Stimulated activated naive CD4-positive, alpha-beta T cell (primary cell): ENCODE measurements around the gene CPO.

ENCODE experiments used
- DNase-seq, 6 experiments: peaks; one replicate each; lab custom pipeline; 2025; lab: John Stamatoyannopoulos, UW

The CPO gene

DNA sequence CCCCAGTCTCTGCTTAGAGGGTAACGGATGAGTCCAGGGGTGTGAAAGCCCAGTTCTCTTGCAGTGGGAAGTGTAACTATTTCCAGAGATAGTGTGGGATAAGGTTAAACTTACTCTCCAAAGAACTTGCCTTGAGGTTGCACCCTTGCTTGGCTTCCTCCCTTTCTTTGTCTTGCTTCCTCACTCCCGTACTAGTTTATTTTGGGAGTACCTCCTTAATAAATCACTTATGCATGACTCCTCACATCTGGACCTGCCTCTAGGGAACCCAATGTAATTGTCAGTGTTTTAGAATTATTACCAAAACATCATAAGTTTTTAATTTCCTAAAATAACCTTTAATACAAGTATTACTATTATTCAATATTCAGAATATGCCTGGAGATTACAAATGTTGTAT, 35.2 kb downstream of the CPO start:
- no peak for DNase-seq

DNA sequence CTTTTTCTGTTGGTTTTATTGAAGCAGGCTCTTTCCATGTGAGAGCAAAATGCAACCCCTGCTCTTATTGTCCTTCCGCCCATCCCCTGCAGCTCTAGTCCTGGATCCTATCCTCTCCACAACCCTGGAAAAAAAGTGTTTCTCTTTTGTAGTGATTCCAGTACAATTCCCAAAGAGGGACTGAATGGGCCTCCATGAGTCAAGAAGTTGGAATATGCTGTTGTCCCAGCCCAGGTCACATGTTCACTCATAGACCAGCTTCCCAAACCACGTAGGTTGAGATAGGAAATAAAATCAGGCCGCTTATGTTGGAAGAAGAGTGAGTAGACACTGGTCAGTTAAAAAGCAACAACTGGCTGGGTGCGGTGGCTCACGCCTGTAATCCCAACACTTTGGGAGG, 39.4 kb downstream of the CPO start:
- DNase-seq: no peak

DNA sequence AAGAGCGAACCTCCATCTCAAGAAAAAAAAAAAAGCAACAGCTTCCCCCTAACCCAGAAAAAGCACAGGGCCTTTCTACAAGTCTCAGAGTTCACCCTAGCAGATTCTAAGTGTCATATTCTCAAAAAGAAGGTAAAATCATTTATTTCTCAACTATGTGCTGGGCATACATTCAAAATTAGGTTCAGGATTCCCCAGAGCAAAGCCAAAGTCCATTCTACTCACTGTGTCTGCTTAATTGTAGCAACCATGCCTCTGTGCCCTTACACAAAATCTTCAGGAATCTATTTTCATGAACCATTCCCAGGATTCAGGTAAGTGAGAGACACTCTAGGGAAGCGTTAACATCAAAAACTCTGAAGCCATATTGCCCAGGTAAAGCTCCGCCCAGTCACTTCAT, 40.0 kb downstream of the CPO start:
- DNase-seq: no peak

DNA sequence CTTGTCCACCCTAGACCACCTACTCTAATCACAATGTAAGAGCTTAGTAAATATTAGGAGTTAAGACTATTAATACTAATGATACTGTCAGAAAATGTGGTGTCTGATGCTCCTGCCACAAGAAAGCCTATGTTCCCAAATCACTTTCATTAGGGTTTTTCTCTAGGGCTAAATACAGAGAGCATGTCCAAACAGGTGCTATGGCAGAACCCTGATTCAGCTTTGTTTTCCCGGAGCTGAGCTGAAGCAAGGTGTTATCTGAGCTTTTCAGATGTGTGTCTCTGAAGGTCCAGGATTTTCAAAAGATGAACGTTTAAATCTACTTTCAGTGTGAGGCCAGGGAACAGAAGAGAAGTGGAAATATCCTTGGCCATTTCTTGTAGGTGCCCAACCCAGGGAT, 40.6 kb downstream of the CPO start:
- no peak for DNase-seq

DNA sequence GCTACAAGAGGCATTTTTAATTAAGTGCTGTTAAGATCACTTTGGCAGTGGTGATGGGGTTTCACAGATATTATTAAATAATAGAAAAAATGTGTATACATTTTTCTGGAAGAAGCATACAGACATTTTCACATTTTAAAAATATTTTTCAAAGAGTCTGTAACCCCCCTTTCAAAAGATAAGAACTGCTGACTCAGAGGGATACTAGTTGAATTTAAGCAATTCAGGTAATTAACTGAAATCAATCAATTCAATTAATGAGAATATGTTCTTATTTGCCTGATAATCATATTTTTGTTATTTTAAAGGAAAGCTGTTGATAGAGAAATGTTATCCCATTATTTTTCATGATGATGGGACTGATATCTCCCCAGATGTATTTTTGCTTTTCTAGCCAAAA, 41.1 kb downstream of the CPO start:
- no peak for DNase-seq

DNA sequence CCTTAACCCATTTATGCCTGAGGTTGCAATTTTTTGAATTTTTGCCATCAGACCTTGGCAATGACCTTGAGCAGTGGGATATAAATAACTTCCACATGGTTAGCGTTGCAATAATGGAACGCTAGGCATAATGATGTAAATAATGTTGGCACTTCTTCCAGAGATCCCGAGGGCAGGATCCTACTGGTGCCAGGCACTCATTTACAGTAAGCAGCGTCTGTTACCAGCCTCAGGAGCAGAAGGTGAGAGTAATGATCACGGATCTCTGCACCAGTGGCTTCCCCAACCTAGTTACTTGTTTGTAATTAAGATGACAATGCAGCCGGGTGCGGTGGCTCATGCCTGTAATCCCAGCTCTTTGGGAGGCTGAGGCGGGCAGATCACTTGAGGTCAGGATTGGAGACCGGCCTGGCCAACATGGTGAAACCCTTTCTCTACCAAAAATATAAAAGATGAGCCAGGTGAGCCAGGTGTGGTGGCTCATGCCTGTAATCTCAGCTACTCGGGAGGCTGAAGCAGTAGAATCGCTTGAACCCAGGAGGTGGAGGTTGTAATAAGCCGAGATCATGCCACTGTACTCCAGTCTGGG, 41.9 kb downstream of the CPO start:
- no peak for DNase-seq

DNA sequence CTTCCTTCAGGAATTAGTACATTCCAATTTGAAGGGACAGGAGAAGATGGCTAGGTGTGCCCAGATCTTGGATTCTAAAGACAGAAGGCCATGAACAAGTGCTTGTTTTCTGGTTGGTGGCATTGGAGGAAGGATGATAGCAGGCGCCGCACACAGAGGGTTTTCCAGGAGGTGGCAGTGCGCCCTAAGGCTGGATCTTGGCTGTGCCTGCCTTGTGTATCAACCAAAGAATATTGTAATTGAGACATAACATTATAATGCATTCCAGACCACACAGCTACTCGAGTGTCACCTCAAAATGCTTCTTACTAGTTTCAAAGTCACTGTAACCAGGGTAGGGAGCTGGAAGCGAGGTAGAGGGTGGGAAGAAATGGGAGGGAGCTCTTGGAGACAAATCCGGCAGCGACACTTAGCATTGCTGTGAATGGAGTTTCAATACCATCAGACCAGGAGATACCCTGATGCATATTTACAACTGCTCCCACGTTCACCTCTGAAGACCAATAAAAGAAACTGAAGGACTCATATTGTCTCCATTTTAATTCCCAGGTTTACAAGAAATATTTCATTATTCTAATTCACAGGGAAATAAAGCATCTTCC, 42.5 kb downstream of the CPO start:
- peak; percentile 12 to 57 (median 32) for DNase-seq

DNA sequence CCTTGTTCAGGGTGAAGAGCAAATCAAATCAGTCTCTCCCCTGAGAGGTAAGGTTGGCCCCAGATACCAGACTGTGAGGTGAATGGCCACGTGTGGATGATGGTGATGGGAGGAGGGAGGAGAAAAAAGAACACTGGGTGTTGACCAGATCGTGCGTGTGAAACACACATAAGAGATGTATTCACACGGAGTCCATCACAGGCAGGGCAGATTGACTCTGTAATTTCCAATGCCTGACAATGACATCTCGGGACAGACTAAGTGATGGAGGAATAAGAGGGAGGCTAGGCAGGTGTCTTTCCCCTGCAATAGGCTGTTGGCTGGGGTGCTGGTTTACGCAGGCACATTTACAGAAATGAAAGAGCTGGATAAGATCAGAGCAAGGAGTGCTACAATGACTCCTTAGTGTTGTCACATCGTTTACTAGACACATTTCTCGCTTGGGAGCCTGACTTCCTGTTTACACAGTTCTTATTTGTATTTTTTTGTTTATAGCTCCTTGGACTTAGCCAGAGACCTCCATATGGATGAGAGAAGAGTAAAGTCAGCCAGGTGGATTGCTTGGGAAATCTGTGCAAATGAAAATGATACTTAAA, 43.1 kb downstream of the CPO start:
- no peak for DNase-seq

DNA sequence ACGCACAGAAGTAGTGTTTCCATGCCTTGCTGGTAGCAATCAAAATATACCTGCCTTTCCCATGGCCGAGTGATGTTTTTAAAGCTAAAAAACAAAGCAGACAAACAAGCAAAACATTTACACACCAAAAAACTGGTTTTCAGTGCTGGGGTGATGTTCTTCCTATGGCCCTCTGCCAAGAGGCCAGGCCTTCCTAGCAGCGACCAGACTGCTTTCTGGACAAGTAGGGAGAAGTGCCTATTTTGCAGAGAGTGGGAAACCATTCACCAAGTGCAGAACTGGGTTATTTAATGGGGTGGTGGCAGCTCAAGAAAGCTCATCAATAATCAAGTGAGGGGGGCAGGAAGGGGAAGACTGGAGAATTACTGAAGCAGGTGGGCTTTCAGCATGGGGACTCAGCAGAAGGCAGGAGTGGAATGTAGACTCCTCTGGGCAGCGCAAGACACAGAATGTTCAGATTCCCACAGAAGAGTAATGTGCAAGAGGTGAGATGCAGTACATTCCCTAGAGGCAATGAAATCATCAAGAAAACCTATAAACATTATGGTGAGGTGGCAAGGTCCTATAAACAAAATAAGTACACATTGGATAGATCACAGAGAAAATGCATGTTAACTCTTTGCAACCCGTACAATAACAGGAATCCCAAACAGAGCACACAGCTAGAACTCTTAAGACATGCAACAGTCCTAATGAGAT, 44.0 kb downstream of the CPO start:
- DNase-seq: no peak

DNA sequence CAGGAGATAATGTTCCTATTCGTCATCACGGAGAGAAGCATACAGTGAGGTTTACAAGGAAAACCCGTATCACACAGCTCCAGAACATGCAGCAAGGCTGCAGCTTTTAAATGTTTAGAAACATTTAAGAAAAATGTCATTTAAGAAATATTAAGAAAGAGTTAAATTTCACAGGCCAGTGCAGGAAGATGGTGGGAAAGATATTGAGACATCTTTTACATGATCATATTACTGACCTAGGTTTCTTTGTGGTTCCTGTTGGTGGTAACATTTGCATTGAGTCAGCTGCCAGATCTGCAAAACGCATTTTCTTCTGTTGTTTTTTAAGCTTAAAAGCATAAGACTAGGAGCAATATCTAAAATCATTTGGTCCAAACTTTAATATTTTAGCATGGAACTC, 44.9 kb downstream of the CPO start:
- DNase-seq: no peak

DNA sequence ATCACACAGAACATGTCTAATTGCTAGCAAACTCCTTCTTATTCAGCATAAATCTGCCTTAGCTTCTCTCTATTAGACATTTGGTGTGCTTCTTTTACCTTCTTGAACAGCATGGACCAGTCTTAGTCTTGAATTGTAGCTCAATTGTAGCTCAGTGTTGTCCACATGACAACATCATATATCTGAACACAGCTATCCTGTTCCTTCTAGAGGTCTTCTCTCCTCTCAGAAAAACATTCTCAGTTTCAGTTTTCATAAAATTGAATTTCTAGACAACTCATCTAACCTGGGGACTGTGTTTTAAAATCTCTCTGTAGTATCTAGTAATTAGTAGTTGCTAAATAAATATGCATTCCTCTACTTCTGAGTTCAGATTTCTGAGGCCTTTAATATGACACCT, 47.6 kb downstream of the CPO start:
- no peak for DNase-seq

DNA sequence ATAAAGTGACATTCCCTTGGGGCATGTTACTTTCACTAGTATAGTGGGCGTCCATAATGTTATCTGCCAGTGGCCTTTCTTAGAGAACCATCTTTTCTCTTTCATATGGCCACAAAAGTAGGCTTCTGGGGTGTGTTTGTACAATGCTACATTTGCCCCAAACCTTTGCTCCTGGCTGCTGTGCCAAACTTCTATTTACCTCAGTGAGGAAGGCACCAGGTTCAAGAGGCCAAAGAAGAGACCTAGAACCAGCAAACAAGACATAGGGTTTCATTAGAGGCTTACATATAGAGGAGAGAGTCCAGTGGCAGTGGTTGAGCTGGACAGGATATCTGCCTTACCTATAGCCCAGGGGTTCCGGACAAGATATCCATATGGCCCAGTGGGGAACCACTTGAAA, 48.5 kb downstream of the CPO start:
- no peak for DNase-seq

DNA sequence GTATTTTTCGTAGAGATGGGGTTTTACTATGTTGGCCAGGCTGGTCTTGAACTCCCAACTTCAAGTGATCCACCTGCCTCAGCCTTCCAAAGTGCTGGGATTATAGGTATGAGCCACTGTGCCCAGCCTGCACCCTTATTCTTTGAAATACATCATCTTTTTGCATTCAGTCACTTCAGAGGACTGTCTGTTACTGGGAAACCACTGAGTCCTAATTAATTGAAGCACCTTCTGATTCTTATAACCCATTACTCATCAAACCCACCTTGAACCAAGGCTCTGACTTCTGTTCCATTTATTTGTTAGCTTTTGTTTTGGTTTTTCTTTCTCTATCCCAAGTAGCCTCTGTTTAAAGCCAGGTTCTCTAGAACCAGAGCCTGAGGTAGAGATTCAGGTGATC, 49.6 kb downstream of the CPO start:
- DNase-seq: no peak

DNA sequence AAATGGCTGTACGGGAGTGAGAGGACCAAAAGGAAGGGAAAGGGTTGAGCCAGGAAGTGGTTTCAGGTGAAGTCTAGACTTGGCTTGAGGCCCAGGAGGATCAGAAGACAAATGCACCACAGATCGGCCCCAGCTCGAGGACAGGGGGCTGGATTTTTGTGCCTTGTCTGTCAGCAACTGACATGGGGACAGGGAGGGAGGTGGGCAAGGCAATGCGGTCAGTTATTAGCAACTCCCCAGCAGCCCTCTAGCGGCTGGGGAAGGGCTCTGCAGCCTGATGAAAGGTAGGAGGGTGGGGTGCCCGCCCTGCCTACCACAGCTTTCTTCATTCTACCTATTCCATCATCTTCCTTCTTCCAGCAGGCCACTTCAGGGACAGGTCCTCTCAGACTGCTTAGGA, 50.0 kb downstream of the CPO start:
- no peak for DNase-seq

DNA sequence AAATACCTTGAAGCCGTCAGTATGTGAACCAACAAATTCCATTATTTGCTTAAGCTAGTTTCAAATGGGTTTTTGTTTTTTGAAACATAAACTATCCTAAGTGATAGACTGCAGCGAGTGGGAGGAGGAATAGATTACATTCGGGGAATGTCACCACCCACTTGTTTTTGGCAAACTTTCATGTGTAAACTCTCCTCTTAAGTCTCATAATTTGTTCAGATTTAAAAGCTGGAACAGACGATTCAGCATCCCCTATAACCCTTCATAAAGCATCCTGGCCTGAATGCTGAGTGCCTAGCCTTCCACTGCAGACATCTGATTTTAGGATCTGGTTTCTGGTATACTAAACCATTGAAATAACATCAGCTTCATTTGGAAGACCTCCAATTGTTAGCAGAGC, 51.0 kb downstream of the CPO start:
- DNase-seq: no peak

DNA sequence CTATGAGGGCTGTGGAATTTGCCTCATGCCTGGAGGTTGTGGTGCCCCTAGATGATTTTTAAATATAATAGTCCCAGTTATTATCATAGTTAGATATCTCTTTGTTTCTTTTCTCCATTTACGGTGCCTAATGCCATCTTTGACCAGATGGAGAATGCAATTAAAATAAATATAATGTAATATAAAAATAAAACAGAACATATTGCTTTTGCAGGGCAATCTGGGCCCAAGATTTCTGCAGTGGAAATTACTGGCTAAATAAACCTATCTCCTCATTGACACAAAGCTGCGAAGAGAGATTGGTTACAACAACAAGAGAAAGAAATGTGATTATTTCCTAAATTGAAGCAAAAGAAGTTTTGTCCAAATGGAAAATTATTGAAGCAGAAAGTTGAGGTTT, 51.8 kb downstream of the CPO start:
- no peak for DNase-seq

DNA sequence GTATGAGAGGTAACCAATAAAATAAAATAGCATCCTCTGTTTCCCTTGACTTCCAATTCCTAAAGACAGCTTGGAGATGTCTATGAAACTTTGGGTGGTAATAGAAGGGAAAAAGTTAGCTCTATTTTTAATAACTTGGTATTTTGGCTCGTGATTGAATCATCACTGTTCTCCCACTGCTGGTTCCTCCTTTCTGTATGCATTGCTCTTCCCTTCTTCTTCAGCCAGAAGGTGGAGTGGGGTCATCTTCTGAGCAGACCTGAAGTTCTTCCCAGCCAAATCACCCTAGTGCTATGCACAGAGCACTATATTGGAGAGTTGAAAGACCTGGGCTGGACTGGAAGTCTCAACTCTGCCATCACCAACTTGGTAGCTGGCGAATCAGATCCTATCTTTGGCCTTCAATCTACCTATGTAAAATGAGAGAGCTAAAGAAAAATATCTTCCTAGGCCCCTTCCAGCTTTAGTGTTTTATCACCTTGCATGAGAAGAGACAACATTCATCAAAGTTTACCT, 54.1 kb downstream of the CPO start:
- no peak for DNase-seq

DNA sequence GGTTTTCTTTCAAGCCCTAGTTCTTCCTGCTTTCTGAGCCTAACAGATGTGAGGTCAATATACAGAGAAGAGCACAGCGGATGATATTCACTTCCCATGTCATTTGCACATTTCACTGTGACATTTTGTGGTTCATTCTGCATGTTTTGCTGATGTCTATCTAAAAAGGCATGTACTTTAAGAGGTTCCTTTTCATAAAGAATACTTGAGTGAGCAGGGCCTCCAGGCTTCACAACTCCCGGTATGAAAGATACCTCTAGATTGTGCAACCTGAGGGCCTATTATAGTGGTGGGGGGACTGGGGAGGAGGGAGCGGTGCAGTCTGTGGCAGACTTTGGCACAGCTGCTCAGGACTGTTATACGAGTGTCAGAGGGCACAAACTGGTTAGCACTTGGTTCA, 54.6 kb downstream of the CPO start:
- no peak for DNase-seq

DNA sequence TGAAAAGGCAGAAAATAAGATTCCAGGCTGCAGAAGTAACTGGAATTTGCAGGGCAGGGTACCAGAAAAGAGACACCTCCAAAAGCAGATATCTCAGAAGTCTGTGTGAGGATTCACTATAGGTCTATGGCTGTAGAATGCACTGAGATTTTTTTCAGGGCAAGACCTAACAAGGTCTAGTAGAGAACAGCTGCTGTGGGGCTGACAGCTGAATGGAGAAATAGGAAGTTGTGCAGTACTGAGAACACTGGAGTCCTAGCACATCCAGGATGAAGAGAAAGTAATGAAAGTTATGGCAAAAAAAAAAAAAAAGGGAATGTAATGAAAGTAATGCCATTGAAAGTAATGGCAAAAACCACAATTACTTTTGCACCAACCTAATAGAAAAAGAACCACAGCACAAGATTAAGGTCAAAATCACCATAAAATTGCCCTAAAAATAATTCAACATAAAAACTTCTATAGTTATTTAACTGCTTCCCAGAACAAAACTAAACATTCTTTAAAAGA, 57.3 kb downstream of the CPO start:
- no peak for DNase-seq

DNA sequence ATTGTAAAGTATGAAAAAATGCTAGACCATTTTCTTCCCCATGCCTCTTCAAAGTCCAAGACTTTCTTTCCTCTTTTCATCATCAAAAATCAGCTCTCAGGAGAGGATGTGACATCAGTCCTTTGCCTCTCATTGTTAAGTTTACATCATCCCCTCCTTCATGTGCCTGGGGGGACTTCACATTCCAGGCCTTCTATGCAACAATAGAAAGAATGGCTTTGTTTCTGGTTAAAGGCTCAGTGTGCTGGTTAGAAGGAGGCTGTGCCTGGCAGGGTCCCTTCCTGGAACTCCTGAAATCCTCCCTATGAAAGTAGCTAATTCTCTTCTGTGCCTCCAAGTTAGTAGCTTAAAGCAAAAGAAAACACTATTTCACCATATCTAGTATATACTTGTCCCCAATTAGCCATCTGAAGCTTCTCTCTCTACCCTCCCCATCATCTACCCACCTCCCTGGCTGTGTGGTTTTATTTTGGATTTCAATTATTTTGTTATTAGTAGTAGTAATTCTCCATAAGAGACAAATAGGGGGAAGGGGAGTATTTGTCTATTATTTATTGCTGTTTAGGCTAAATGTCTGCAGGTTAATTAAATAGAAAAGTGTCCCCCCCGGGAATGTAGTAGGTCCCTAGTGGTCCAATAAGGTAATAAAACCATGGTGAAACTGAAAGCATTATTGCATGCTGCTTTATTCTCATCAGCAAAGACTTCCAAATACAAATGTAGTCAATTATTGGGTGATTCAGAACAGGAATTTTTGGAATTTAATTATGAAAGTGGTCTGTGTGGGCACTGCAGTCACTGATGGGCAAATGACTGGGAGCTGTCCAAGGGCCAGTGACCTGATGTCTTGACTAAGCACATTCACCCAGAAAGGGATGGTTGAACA, 69.0 kb downstream of the CPO start:
- DNase-seq: no peak

DNA sequence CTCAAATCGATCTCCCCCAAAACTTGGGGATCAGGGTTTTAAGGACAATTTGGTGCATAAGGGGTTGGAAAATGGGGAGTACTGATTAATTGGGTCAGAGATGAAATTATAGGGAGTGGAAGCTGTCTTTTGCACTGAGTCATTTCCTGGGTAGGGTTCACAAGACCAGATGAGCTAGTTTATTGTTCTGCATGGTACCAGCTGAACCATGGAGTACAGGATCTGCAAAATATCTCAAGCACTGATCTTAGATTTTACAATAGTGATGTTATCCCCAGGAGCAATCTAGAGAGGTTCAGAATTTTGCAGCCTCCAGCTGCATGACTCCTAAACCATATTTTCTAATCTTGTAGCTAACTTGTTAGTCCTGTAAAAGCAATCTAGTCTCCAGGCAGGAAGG, 73.1 kb downstream of the CPO start:
- DNase-seq: no peak

DNA sequence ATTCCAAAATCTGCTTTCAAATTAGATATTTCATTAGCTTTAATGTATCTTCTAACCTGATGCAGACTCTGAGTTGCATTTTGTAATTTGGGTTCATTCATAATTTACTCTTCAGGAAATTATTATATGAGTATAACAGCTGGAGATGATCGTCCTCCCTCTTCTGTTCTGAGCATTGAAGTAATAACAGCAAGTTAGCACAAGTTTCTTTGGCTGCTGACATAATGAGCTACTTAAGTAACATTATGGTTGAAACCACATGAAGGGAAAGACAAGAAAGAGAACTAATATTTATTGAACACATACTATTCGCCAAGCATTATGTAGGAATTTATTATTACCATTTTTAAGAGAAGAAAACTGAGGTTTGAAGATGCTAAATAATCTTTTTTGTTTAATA, 75.1 kb downstream of the CPO start:
- DNase-seq: no peak
